Muscle of leg (tissue), 11 donors: Measurements from ENCODE around the gene KIF3A. TPM values are rescaled to one million over a fixed set of nuclear protein-coding genes. Genes with fewer than 3 reads are reported as not detected.

Experiments
- DNase-seq: peaks from one replicate; pipeline ENCODE4 v3.0.0; 2013
- H3K27ac ChIP-seq: one replicate; pipeline ENCODE4 v1.5.1; 2013; ENCODE audit warnings: mild to moderate bottlenecking, low read length, control low read depth
- H3K27me3 ChIP-seq: one replicate; pipeline ENCODE4 v1.6.1; 2013; ENCODE audit warnings: low read length; ENCODE audit not compliant: control insufficient read depth, insufficient read depth
- H3K36me3 ChIP-seq: one replicate; pipeline ENCODE4 v1.6.1; 2013; ENCODE audit warnings: low read length; ENCODE audit not compliant: control insufficient read depth, insufficient read depth
- H3K4me1 ChIP-seq: one replicate; pipeline ENCODE4 v1.6.1; 2013; ENCODE audit warnings: low read length; ENCODE audit not compliant: control insufficient read depth, insufficient read depth
- H3K4me3 ChIP-seq: one replicate; pipeline ENCODE4 v1.5.1; 2013; ENCODE audit warnings: low read length, control low read depth
- H3K9me3 ChIP-seq: replicated peaks from 2 replicates; pipeline ENCODE4 v1.6.1; 2013; ENCODE audit warnings: low read depth, low read length; ENCODE audit not compliant: control insufficient read depth
- WGBS: methylation state at CpG from one replicate; pipeline ENCODE4 v1.1.5; 2013; ENCODE audit warnings: missing lambda C conversion rate; ENCODE audit not compliant: insufficient coverage; 5-methylcytosine and 5-hydroxymethylcytosine counted together
- polyA plus RNA-seq, 8 donors: library from polyadenylated mRNA; unstranded; fragments of 120-200 nt; gene quantifications; one replicate each; pipeline versions ENCODE4 v1.2.1 to v1.2.3, GENCODE V29; 2013; ENCODE audit warnings: inconsistent platforms in 1 of 8, low replicate concordance in 1 of 8; ENCODE audit not compliant: insufficient read length in 8 of 8, insufficient read depth in 1 of 8
- total RNA-seq: library from RNA; stranded (reverse); fragments of 120-200 nt; gene quantifications from one replicate; pipeline ENCODE4 v1.2.4, GENCODE V29; 2013

The KIF3A gene
- total and polyA plus RNA-seq, 9 donors: 4.2 to 10.3 (median 6.6) TPM

DNA sequence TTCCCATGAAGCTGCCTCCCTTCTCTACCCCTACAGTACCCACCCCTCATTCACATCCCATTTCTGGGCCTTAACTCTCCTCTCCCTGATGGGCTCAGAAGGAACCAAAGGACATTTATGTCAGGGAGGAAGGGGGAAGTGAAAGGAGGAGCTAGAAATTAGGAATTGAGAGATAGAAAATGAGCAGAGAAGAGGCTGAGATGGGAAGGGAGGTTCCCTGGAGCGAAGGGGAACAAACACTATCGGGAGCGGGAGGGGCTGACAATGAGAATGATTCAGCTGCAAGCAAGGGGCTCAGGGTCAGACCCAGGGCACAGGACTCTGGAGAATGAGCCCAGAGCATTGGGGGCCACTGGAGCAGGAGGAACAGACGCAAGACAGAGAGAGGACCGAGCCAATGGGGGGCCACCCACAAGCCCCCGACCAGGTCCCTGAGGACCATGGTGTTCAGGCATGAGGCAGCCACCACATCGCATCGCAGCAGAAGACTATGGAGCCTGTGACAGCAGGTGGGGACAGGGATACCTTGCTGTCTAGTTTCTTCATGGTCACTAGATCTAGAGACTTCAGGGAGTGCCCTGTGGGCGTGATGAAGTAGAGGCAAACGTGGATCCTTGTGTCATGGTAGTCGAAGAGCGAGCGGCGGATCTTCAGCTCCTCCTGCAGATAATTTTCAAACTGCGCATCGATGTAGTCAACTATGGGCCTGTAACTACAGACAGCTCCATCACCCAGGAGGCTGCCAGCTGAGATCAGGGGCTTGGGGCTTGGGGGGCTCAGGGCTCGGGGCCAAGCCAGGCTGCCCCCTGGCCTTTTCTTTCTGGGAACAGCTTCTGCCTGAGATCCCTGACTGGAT lies 26.1 kb upstream of the KIF3A start:
- Histone ChIP-seq H3K36me3 (peaks cover 69% of the 10 kb centered on the region), H3K9me3 (no peaks in the 10 kb centered on the region), H3K27me3 (no peaks in the 10 kb centered on the region), H3K4me1 (peaks cover 26% of the 10 kb centered on the region), H3K4me3 (no peak overlapping the region), H3K27ac (no peak overlapping the region)
- WGBS: 87% methylated on average over 16 of the region's 17 CpGs
- no peak for DNase-seq

DNA sequence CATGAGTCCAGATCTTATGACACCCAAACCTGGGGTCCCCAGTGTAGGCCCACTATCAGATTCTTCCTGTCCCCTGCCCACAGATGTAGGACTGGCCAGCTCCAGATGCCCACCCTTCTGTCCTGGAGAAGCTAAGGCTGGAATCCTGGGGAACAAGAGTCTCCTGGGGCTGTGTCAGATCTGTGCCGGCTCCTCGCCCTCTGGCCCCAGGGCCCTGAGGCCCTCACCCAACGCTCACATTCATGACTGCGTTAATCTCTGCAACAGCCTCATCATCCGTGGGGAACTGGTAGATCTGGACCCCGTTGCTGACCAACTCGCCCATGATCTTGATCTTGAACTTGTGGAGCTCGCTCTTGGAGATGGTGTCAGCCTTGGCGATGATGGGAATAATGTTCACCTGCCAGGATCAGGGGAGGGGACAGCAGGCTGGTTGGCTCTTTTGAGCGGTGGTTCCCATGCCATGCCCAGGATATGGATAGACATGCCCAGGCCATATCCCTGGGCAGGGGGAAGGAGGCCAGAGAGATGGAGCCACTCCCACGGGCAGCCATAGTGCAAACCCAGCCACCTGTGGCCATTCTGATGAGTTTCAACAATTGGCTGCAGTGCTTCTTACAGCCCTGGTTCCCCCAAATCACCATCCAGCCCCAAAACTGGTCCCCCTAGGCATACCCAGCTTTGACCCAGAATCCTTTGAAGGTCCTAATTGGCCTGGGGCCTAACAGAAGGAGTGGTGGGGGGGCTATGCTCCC lies 25.1 kb upstream of the KIF3A start:
- DNase-seq: no peak

DNA sequence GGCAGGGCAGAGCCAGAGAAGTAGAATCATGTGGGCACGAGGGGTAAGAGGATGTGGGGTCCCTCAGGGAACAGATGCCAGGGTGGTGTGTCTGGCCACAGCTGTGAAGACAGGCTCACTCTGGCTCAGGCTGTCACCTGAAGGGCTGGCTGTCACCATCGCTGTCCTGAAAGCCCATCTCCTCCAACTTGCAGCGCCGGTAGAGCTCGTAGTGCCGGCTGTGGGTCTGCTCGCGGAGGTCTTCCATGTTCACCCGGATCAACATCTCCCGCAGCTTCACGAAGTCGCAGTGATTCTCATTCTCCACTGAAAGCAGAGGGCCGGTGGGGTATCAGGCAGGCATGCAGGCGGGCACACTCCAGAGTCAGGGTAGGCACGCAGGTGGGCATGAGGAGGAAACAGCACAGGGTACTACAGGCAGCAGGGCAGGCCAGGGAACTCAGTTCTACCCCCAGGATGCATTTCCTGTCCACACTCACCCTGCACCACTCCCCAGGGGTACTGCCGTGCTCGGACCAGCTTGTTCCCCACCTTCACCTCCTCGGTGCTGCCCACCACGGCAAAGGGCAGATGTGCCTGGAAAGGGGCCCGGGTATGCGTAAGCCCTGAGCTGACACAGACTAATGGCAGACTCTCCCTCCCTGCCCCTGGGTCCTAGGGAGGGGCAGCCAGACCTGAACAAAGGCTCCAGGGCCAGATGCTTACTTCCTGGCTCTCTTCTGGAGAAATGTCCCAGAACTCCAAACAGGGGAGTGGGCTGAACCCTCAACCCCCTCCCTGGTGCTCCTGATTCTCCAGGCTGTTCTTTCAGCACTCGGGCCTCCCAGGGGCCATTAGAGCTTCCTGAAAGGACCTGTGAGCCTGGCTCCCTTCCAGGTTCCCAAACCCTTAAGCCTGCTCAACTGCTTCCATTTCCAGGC lies 24.2 kb upstream of the KIF3A start:
- H3K4me3 ChIP-seq: no peak overlapping the region
- WGBS: 88% methylated on average over 19 of the region's 22 CpGs
- peaks cover 9% of the 10 kb centered on the region for H3K4me1 ChIP-seq
- no peaks in the 10 kb centered on the region for H3K27me3 ChIP-seq
- no peaks in the 10 kb centered on the region for H3K9me3 ChIP-seq
- H3K36me3 ChIP-seq: peaks cover 79% of the 10 kb centered on the region
- H3K27ac ChIP-seq: no peak overlapping the region
- DNase-seq: no peak

More for the DNA sequence above, 25.1 kb upstream of the KIF3A start:
- peaks cover 17% of the 10 kb centered on the region for H3K4me1 ChIP-seq
- 92% methylated on average over 11 of the region's 11 CpGs for WGBS
- H3K27me3 ChIP-seq: no peaks in the 10 kb centered on the region
- H3K9me3 ChIP-seq: no peaks in the 10 kb centered on the region
- peaks cover 75% of the 10 kb centered on the region for H3K36me3 ChIP-seq
- no peak overlapping the region for H3K4me3 ChIP-seq
- no peak overlapping the region for H3K27ac ChIP-seq

DNA sequence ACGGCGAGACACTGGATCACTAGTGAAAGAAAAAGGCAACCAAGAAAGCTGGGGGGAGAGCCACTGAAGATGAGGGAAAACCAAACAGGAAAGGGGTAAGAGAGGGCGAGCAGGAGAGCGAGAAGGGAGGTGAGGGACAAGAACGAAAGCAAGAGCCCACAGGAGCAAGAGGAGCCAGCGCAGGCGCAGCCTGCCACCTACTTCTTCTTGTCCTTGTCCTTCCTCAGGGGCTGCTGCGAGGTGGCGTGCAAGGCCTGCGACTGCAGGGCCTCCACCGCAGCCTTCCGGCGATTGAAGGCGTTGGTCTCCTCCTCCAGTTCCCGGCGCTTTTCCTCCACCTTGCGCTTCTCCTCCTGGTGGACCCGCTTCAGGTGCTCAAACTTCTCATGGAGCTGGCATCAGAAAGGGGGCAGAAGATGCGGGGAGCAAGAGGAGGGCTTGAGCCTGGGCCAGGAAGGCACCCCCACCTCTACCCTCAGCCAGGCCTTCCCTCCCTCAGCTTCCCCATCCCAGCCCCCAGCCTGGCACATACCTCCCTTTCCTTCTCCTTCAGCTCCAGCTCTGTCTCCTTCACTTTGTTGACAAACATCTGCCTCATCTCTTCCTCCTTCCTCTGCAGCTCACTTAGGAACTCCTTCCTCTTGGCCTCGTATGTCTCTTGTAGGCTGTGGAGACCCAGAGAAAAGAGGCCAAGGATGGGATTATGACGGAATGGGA lies 23.4 kb upstream of the KIF3A start:
- Histone ChIP-seq H3K27me3 (no peaks in the 10 kb centered on the region), H3K27ac (no peak overlapping the region), H3K9me3 (no peaks in the 10 kb centered on the region), H3K4me3 (no peak overlapping the region), H3K4me1 (peaks cover 2% of the 10 kb centered on the region), H3K36me3 (peaks cover 79% of the 10 kb centered on the region)
- WGBS: 87% methylated on average over 20 of the region's 21 CpGs
- no peak for DNase-seq

DNA sequence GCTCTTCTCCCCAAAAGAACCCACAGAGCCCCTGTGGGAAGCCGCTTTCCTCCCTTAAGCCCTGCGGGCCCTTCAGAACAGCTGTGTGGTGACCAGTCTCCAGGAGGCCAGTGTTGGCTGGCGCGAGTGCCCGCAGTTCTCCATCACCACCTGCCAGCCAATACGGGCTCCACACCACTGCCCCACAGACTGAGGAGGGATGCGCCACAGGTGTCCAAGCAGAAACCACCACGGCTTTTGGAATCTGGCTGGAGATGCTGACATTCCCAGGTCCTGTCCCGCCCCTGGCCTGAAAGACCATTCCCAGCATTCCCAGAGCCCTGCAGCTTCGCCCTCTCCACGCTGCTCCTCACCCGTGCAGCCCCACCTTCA lies 22.7 kb upstream of the KIF3A start:
- no peak overlapping the region for H3K27ac ChIP-seq
- H3K36me3 ChIP-seq: peaks cover 74% of the 10 kb centered on the region
- no peak overlapping the region for H3K4me3 ChIP-seq
- H3K4me1 ChIP-seq: no peaks in the 10 kb centered on the region
- H3K27me3 ChIP-seq: no peaks in the 10 kb centered on the region
- no peaks in the 10 kb centered on the region for H3K9me3 ChIP-seq
- 95% methylated on average over 7 of the region's 12 CpGs for WGBS
- no peak for DNase-seq

DNA sequence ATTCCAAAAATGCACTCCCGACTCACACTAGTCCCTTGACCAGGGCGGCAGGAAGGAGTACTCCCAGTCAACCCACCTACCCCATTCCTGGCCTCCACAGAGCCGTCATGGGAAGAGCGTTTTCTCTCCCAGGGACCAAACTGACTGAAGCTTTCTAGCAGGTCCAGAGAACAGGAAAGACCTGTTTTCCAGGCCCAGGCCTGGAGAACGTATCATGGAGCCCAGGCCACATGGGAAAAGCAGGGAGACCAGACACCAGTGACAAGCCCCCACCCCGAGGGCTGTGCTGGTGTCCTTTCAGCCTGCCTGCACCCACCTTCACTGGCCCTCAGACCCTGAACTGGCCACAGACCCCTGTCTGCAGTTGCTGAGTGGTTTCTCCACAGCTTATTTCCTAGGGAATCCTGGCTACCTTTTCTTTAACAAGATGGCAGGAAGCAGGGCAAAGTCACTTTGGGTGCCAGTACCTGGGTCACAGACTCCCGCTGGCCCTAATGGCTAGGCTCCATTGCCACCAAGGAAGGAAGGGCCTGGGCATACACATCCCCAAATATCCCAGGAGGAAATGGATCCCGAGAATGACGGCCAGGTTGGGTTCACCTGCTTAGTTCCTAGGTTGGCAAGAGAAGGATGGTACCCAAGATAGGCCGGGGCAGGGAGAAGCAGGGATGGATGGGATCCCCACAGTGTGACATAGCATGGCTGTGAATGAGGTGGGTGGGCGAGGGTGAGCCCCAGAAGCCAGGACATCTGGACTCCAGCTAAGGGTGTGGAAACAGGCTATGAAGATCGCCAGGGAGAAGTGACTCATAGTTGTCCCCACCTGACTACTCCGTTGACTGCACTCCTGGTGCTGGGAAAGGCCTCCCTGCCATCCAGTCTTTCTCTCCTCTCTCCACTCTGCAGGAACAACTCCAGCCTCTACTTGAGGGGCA lies 22.0 kb upstream of the KIF3A start:
- H3K9me3 ChIP-seq: no peaks in the 10 kb centered on the region
- 83% methylated on average over 6 of the region's 13 CpGs for WGBS
- no peak overlapping the region for H3K27ac ChIP-seq
- no peak for DNase-seq
- no peaks in the 10 kb centered on the region for H3K27me3 ChIP-seq
- no peak overlapping the region for H3K4me3 ChIP-seq
- peaks cover 67% of the 10 kb centered on the region for H3K36me3 ChIP-seq
- H3K4me1 ChIP-seq: no peaks in the 10 kb centered on the region

DNA sequence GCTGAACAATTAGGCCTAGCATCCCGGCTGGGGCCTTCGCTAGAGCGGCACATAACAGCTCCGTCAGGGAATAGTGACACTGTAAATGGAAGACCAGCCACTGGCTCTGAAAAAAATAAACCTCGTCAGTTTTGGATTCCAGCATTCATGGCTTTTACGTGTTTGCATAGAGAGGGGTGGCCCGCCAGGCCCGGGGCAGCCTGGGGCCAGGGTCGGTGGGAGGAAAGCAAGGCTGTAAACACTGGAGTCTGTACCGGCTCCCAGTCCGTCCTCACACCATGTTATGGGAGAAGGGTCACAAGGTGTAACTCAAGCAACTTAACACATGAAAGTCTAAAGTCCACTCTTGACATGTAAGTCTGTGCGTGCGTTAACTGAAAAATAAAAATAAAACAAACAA lies 21.1 kb upstream of the KIF3A start:
- Histone ChIP-seq H3K27ac (no peak overlapping the region), H3K4me1 (no peaks in the 10 kb centered on the region), H3K9me3 (no peaks in the 10 kb centered on the region), H3K36me3 (peaks cover 58% of the 10 kb centered on the region), H3K27me3 (no peaks in the 10 kb centered on the region), H3K4me3 (no peak overlapping the region)
- WGBS: 93% methylated on average over 10 of the region's 13 CpGs
- no peak for DNase-seq

DNA sequence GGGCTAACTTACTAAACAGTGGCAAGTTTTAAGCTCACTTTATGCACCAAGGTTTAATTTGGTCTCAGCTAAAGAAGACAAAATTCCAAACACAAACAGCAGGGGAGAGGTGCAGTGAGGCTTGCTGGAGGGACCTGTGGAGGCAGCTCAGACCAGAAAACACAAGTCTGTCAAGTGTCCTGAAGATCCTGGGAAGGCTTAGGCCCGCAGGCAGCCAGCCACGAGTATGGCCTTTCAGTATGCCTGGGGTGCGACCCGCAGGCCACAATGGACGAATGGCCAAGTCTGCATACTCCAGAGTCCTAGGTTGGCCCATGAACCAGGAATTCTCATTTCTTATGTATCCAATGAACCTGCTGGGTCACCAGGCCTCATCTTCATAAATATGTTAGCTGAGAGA lies 19.2 kb upstream of the KIF3A start:
- peaks cover 3% of the 10 kb centered on the region for H3K4me1 ChIP-seq
- H3K4me3 ChIP-seq: no peak overlapping the region
- DNase-seq: no peak
- H3K36me3 ChIP-seq: peaks cover 39% of the 10 kb centered on the region
- WGBS: 89% methylated on average over 5 of the region's 5 CpGs
- no peak overlapping the region for H3K27ac ChIP-seq
- no peaks in the 10 kb centered on the region for H3K9me3 ChIP-seq
- no peaks in the 10 kb centered on the region for H3K27me3 ChIP-seq

DNA sequence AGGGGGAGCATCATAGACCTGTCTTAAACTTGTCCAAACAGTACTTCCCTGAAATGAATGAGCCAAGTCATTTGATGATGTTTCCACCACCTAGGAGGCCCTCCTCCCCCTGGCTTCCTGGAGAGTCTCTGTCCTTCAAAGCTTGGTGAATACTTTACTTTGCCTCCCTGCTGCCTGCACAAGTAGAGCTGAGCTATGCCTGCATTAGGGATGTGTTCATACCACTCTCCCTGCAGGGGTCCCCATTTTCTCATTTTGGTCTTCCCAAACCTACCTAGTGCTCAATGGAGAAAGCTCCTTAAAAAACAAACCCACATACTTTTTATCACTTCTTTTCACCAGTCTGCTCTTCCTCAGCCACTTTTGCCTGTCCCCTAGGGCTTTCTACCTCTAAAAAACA lies 17.6 kb upstream of the KIF3A start:
- DNase-seq: no peak
- Histone ChIP-seq H3K36me3 (peaks cover 23% of the 10 kb centered on the region), H3K27me3 (no peaks in the 10 kb centered on the region), H3K27ac (no peak overlapping the region), H3K9me3 (no peaks in the 10 kb centered on the region), H3K4me3 (no peak overlapping the region), H3K4me1 (peaks cover 3% of the 10 kb centered on the region)
